Left lung (tissue), 10 donors: ENCODE data around the gene ABHD17C. TPM values are rescaled to one million over a fixed set of nuclear protein-coding genes. Genes with fewer than 3 reads are reported as not detected.

Experiments
- ATAC-seq: fragments of 200-7000 bp; cut with Tn5 transposase; one replicate; pipeline ENCODE4 v1.9.1; 2020; ENCODE audit warnings: moderate library complexity
- DNase-seq, 4 donors: peaks; one replicate each; pipeline ENCODE4 v3.0.0-alpha.2; 2013 to 2020
- H3K27ac ChIP-seq, 2 donors: fragments of 200-600 bp; sonication (generic) in 1 of 2; one replicate each; pipeline versions ENCODE4 v1.5.0 to v1.8.0; 2020 to 2021
- H3K27me3 ChIP-seq, 2 donors: fragments of 200-600 bp; sonication (generic) in 1 of 2; one replicate each; pipeline versions ENCODE4 v1.5.0 to v1.8.0; 2020 to 2021
- H3K36me3 ChIP-seq, 2 donors: fragments of 200-600 bp; sonication (generic) in 1 of 2; one replicate each; pipeline versions ENCODE4 v1.5.0 to v1.8.0; 2020 to 2021
- H3K4me1 ChIP-seq, 2 donors: fragments of 200-600 bp; one replicate each; pipeline ENCODE4 v1.8.0; 2021
- H3K4me3 ChIP-seq, 2 donors: fragments of 200-600 bp; sonication (generic) in 1 of 2; one replicate each; pipeline versions ENCODE4 v1.5.0 to v1.8.0; 2020 to 2021; ENCODE audit warnings: mild to moderate bottlenecking in 1 of 2
- H3K9me3 ChIP-seq, 2 donors: fragments of 200-600 bp; sonication (generic) in 1 of 2; one replicate each; pipeline versions ENCODE4 v1.5.0 to v1.8.0; 2020 to 2021
- CTCF ChIP-seq, 2 donors: fragments of 200-600 bp; sonication (generic) in 1 of 2; IDR thresholded peaks; one replicate each; pipeline versions ENCODE4 v1.5.0 to v1.8.0; 2021; ENCODE audit warnings: antibody characterized with exemption in 2 of 2
- intact Hi-C, 2 donors: fragments of 100-400 bp; cut with DNase I; formaldehyde crosslinking; loops; one replicate each; pipeline versions ENCODE4 v1.11.2 to v1.14.2; 2022
- polyA plus RNA-seq, 6 donors: library from polyadenylated mRNA; unstranded; fragments of 120-200 nt; gene quantifications; one replicate each; pipeline ENCODE4 v1.2.1, GENCODE V29; 2013; ENCODE audit not compliant: insufficient read length in 6 of 6
- total RNA-seq, 2 donors: library from RNA; stranded (reverse); fragmentation: NEBNext Ultra II Directional; extraction: Animal tissue kit (Norgen Biotek cat#: 25700); gene quantifications; one replicate each; pipeline ENCODE4 v1.2.1, GENCODE V29; 2021
- donor health status: DM: no; HTN: yes; CAD: no.
- donor health status: DM: no; HTN: no; CAD: no.

Gene ABHD17C
- total and polyA plus RNA-seq, 8 donors = 23.7 to 34.3 (median 27.8) TPM

DNA sequence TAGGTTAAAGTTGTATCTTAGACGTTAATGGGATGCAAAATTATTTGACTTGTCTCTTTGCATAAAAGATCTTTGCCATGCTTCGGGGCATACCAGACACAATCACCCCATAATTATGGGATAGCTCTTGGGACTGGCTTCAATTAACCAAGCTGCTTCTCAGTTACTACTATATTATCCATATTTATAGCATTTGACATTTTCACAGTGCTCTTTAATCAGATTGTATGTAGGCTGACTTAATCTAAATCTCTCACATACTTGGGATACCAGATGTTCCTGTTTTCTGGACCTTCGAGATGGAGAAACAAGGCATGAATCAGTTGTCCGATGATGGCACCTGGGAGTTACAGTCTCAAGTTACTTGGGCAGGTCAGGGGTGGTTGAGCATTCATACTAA, 27.2 kb upstream of the ABHD17C start:
- DNase-seq = no peak
- no peak for ATAC-seq
- TF ChIP-seq CTCF (IDR thresholded peaks at IDR 0.05) = no peak
- H3K27ac ChIP-seq = no peak overlapping the region
- no peaks in the 10 kb centered on the region for H3K27me3 ChIP-seq
- intact Hi-C loops = no loop called here
- no peaks in the 10 kb centered on the region for H3K36me3 ChIP-seq
- no peaks in the 10 kb centered on the region for H3K9me3 ChIP-seq
- H3K4me1 ChIP-seq = no peaks in the 10 kb centered on the region
- no peak overlapping the region for H3K4me3 ChIP-seq

GRCh38 chr15:80668546-80669236, 26.4 kb upstream of the ABHD17C start:
- TF ChIP-seq CTCF (IDR thresholded peaks at IDR 0.05) = no peak
- intact Hi-C loops = no loop called here
- Histone ChIP-seq H3K4me1 (peaks cover 0 to under 1% of the 10 kb centered on the region in 2 donors), H3K27me3 (no peaks in the 10 kb centered on the region), H3K36me3 (no peaks in the 10 kb centered on the region), H3K9me3 (no peaks in the 10 kb centered on the region), H3K27ac (no peak overlapping the region), H3K4me3 (no peak overlapping the region)
- no peak for DNase-seq
- ATAC-seq = no peak

- Histone ChIP-seq H3K27ac (no peak overlapping the region), H3K27me3 (no peaks in the 10 kb centered on the region), H3K4me1 (peaks cover 0 to 9% of the 10 kb centered on the region in 2 donors), H3K36me3 (no peaks in the 10 kb centered on the region), H3K9me3 (no peaks in the 10 kb centered on the region), H3K4me3 (no peak overlapping the region)
- no peak for TF ChIP-seq CTCF (IDR thresholded peaks at IDR 0.05)
- DNase-seq (no peak), ATAC-seq (no peak)
- intact Hi-C loops = no loop called here
Observed at GRCh38 chr15:80669663-80670273, 25.3 kb upstream of the ABHD17C start.

DNA sequence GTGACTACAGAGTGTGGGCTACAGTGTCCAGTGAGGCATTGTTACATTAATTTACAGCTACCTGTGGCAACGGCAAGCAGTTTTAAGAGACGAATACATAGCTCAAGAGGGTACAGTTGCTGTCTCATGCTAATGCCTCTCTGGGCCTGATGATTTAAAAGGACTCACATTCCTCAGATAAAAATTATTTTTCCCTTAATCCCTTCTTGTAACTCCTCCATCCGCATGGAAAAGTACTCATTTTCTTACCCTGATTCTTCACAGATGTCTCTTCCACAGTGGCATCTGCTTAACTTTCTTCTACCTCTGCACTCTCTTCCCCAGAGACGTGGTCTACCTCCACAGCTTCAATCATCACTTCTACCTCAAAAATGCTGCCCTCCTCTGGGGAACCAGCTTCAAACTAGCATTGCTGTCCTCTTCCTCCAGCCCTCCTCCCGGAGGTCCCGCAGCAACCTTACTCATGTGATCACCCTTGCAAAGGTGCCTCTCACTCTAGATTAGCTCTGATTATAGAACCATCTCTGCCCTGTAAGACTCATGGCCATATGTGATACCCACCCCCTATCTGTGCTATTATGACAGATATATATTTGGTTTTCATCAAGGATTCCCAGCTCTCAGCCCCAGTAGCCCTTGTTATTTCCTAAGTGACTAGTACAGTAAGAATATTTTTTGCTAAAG, 21.4 kb upstream of the ABHD17C start:
- Histone ChIP-seq H3K4me1 (peaks cover 0 to 9% of the 10 kb centered on the region in 2 donors), H3K9me3 (no peaks in the 10 kb centered on the region), H3K27ac (no peak overlapping the region), H3K36me3 (no peaks in the 10 kb centered on the region), H3K27me3 (no peaks in the 10 kb centered on the region), H3K4me3 (no peak overlapping the region)
- DNase-seq (no peak), ATAC-seq (no peak)
- no peak for TF ChIP-seq CTCF (IDR thresholded peaks at IDR 0.05)
- intact Hi-C loops = no loop called here

DNA sequence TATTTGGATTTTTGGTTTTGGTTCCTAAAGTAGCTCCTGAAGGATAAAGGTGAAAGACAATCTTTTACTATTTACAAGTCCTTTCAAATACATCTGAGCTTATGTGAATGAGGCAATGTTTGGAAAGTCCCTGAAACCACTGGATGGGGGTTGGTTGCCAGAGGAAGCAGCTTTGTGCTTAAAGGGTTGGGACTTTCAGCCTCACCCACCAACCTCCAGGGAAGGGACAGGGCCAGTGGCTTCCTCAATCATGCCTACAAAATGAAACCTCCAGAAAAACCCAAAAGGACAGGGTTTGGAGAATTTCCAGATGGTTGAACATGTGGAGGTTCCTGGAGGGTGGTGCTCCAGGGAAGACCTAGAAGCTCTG, 20.9 kb upstream of the ABHD17C start:
- ATAC-seq (no peak), DNase-seq (no peak)
- H3K27ac ChIP-seq = no peak overlapping the region
- intact Hi-C loops = no loop called here
- H3K9me3 ChIP-seq = no peaks in the 10 kb centered on the region
- H3K36me3 ChIP-seq = no peaks in the 10 kb centered on the region
- no peak overlapping the region for H3K4me3 ChIP-seq
- no peaks in the 10 kb centered on the region for H3K27me3 ChIP-seq
- no peak for TF ChIP-seq CTCF (IDR thresholded peaks at IDR 0.05)
- H3K4me1 ChIP-seq = peaks cover 0 to 9% of the 10 kb centered on the region in 2 donors
